ENCODE measurements around the gene HLA-DMB.

Gene HLA-DMB

DNA sequence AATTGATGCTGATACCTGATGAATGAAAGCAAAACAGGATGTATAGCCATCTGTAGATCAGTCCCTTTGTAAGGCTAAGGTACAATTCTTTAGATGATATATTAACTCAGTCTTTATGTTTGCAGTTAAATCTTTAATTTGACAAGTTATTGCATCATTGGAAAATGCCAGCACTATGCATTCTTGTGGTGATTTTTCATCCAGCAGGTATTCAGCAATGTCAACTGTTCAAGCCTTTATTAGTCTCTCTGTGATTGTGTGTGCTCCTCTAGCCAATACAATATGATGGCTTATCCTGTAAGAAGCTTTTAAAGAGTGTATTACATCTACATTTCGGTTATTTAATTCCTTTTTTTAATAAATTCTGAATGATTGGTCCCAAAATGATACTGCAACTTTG, 34.3 kb downstream of the HLA-DMB start:
- DNase-seq (ENCODE audit: low spot score), result no peak
- H3K27ac ChIP-seq, result no peak overlapping the region
- TF ChIP-seq, protein P1, sequence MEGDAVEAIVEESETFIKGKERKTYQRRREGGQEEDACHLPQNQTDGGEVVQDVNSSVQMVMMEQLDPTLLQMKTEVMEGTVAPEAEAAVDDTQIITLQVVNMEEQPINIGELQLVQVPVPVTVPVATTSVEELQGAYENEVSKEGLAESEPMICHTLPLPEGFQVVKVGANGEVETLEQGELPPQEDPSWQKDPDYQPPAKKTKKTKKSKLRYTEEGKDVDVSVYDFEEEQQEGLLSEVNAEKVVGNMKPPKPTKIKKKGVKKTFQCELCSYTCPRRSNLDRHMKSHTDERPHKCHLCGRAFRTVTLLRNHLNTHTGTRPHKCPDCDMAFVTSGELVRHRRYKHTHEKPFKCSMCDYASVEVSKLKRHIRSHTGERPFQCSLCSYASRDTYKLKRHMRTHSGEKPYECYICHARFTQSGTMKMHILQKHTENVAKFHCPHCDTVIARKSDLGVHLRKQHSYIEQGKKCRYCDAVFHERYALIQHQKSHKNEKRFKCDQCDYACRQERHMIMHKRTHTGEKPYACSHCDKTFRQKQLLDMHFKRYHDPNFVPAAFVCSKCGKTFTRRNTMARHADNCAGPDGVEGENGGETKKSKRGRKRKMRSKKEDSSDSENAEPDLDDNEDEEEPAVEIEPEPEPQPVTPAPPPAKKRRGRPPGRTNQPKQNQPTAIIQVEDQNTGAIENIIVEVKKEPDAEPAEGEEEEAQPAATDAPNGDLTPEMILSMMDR (conservative IDR thresholded peaks at IDR 0.05; ENCODE audit: low read depth), result no peak
- CTCF ChIA-PET, result interaction anchor here (1.0 kb wide), 1 partner anchor 27 kb away, joined by 3 read pairs; no protein-coding TSS in a partner anchor
- POLR2A ChIA-PET (ENCODE audit: low non-redundant PET), result no interaction called here

DNA sequence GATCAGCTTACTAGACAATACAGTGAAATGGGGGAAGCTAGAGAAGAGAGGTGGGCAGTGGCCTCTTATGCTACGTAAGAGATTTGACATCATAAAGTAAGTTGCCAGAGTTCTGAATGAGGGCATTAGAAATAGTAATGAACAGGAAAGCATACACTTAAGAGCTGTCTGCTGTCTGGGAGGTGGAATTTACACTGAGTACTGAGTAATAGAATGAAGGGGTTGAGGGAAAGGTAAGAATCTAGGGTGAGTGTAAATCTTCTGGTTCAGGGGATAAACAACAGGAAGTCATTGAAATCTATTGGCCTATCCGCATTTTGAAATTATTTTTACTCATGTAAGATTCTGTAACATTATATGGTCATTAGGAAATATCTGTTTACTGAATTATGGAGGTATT, 35.8 kb downstream of the HLA-DMB start:
- POLR2A ChIA-PET (ENCODE audit: low non-redundant PET), result no interaction called here
- no peak for DNase-seq (ENCODE audit: low spot score)
- no peak overlapping the region for H3K27ac ChIP-seq
- TF ChIP-seq, protein P1 (conservative IDR thresholded peaks at IDR 0.05; ENCODE audit: low read depth), result no peak
- CTCF ChIA-PET, result interaction anchor here (0.6 to 1.1 kb wide), 2 partner anchors 9 to 28 kb away, joined by 3 to 5 read pairs; no protein-coding TSS in a partner anchor

DNA sequence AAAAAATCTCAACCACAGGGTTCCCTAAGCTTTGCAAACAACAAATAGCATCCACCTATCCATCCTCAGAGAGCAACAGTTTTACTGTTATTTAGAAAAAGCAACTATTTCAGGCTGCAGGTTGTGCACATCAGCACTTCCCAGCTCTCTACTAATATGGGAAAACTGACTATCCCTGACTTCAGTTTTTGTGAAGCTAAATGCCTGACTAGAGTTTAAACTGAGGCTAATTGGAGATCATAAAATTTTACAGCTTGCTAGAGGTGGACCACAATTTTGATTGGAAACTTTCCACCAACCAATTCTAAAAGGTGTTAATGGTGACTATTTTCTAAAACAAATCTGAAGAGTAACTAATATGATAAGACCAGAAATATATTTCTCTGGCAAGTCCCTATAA, 36.9 kb downstream of the HLA-DMB start:
- DNase-seq (ENCODE audit: low spot score), result no peak
- ChIA-PET CTCF (interaction anchor here (1.1 kb wide), 1 partner anchor 29 kb away, joined by 5 read pairs; no protein-coding TSS in a partner anchor), POLR2A (ENCODE audit: low non-redundant PET) (no interaction called here)
- H3K27ac ChIP-seq, result no peak overlapping the region
- TF ChIP-seq, protein P1 (conservative IDR thresholded peaks at IDR 0.05; ENCODE audit: low read depth), result no peak

DNA sequence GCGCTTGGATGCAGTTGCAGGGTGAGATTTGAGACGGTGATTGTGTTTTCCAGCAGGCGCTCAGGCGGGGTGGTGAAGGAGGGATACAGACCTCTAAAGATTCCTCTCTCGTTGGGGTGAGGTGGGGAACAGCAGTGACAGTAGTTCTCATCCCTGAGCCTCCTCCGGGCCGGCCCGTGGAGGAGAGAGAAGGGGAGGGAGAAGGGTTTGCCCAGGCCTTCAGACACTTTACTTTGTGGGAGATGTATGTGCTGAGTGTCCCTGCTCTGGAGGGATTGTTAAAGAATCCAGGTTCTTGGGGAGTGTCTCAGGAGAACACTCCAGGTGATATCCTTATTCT, 45.9 kb downstream of the HLA-DMB start:
- ChIA-PET POLR2A (ENCODE audit: low non-redundant PET) (interaction anchor here (0.6 to 1.2 kb wide), 5 partner anchors 41 to 699 kb away, joined by 3 to 5 read pairs (median 4); partner anchors contain the start of genes BRD2, PSMB9 and TAP1), CTCF (interaction anchor here (0.6 to 2.0 kb wide), 3 partner anchors 10 to 89 kb away, joined by 3 to 7 read pairs (median 3); no protein-coding TSS in a partner anchor)
- no peak for DNase-seq (ENCODE audit: low spot score)
- H3K27ac ChIP-seq, result peak overlapping the region; percentile 82
- TF ChIP-seq, protein P1 (conservative IDR thresholded peaks at IDR 0.05; ENCODE audit: low read depth), result no peak

DNA sequence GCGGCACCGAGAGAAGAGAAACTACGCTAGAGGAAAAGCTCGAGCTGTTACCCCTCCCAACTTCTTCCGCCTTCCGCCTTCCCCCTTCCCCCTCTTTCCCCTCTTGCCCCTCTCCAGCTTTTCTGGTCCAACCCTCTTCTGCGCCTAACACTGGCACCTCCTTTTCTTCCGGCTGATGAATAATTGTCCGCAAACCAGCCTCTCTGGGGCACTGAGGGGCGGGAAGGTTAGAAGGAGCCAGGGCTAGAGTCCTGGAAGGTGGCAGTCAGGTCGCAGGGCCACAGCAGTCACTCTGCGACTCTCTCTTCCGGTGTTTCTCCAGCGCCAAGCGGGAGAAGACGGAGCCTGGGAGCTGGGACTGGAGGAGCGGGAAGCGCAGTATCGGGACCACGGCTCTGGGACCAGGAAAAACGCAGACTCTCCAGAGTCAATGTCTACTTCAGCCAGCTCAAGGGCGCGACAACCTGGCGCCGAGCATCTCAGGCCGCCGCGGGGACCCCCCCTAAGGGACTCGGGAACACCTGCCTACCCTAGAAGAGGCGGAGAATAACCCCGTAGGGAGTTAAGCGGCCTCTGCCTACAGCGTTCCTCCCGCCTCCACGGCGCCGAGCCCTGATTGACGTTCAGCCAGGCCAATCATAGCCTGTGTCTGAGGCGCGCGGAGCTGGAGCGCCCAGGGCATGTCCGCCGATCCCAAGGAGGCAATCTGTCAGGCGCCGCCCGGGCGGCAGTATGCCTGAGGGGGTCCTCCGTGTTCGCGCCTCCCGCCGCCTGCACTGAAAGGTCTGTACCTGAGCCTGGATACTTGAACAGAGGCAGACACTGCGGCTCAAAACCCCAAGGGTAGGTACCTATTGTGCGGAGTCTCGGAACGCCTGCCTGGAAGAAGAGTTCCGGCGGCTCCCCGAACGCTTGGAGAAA, 46.5 kb downstream of the HLA-DMB start:
- TF ChIP-seq, protein P1 (conservative IDR thresholded peaks at IDR 0.05; ENCODE audit: low read depth), result no peak

DNA sequence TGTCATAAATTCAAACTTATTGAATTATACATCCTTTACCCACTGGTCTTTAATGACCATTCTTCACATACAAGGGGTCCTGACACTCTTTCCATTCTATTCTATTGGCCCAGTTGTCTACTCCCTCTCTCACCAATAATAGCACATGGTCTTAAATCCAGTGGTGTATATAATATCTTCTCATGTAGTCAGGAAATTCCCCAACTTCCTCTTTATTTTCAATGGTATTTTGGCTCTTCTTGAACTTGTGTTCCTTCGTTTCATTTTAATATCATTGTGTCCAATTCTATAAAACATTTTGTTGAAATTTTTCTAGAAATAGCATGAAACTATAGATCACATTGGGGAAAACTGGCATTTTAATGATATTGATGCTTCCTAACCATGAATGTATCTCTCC, 50.0 kb downstream of the HLA-DMB start:
- ChIA-PET CTCF (no interaction called here), POLR2A (ENCODE audit: low non-redundant PET) (no interaction called here)
- no peak overlapping the region for H3K27ac ChIP-seq
- DNase-seq (ENCODE audit: low spot score), result no peak
- TF ChIP-seq, protein P1 (conservative IDR thresholded peaks at IDR 0.05; ENCODE audit: low read depth), result no peak

More for the DNA sequence above, 46.5 kb downstream of the HLA-DMB start:
- H3K27ac ChIP-seq, result peak overlapping the region; percentile 82
- peak; percentile 100 for DNase-seq (ENCODE audit: low spot score)
- ChIA-PET POLR2A (ENCODE audit: low non-redundant PET) (interaction anchor here (0.6 to 1.2 kb wide), 6 partner anchors 41 to 699 kb away, joined by 3 to 5 read pairs (median 4); partner anchors contain the start of genes BRD2, PSMB9 and TAP1), CTCF (interaction anchor here (0.5 to 2.0 kb wide), 6 partner anchors 10 to 90 kb away, joined by 3 to 7 read pairs (median 3); no protein-coding TSS in a partner anchor)

Data from RWPE1 (cell line).